Endothelial cell of umbilical vein (primary cell): ENCODE results near the gene MSL2. TPM values are rescaled to one million over a fixed set of nuclear protein-coding genes. Genes with fewer than 3 reads are reported as not detected.

Source experiments
- Bru-seq: library from RNA; stranded (reverse); fragments of 400-500 nt; gene quantifications from one replicate; lab custom pipeline; 2021; lab: Mats Ljungman, UMichigan
- BruChase-seq, 2 experiments: library from RNA; stranded (reverse); fragments of 400-500 nt; gene quantifications; one replicate each; lab custom pipeline; 2021; lab: Mats Ljungman, UMichigan
- BruUV-seq: library from RNA; stranded (reverse); fragments of 400-500 nt; replicated peaks from 2 replicates; lab custom pipeline; 2021; lab: Mats Ljungman, UMichigan
- CTCF ChIA-PET: fragments of 300-600, 350-600 bp; sonication (Branson Sonifier 250); formaldehyde crosslinking; loops from one replicate; lab custom pipeline; 2021; ENCODE audit warnings: antibody characterized with exemption, inconsistent platforms; lab: Charles Lee
- POLR2A ChIA-PET: fragments of 300-600, 350-600 bp; sonication (Branson Sonifier 250); formaldehyde crosslinking; loops from one replicate; lab custom pipeline; 2021; ENCODE audit warnings: antibody characterized with exemption, inconsistent platforms; lab: Charles Lee
- DNase-seq: peaks from one replicate; pipeline ENCODE4 v3.0.0-alpha.2; 2011; ENCODE audit warnings: low read depth, low spot score
- FAIRE-seq: peaks from 2 replicates; lab custom pipeline; 2011; peaks lifted over from hg19 to GRCh38; lab: Jason Lieb, UNC
- H2AFZ ChIP-seq: 2 replicates; pipeline ENCODE4 v1.6.0; 2012; ENCODE audit warnings: low read depth, low read length, control low read depth, inconsistent platforms
- H3K27ac ChIP-seq: 2 replicates; pipeline ENCODE4 v1.5.1; 2011; ENCODE audit warnings: low read depth, mild to moderate bottlenecking, control low read depth, low read length, moderate library complexity; ENCODE audit not compliant: insufficient read depth
- H3K27me3 ChIP-seq, 2 experiments: 2 replicates each; pipeline versions ENCODE4 v1.6.0 to v1.6.1; 2011; ENCODE audit warnings: low read length in 2 of 2, mixed read lengths in 1 of 2; ENCODE audit not compliant: control insufficient read depth in 2 of 2, insufficient read depth in 2 of 2
- H3K36me3 ChIP-seq, 2 experiments: 2 replicates in 1 of 2; 3 replicates in 1 of 2; pipeline ENCODE4 v1.5.1; 2011; ENCODE audit warnings: low read length in 2 of 2, mild to moderate bottlenecking in 1 of 2, moderate library complexity in 1 of 2; ENCODE audit not compliant: control insufficient read depth in 2 of 2, insufficient read depth in 2 of 2; ENCODE audit errors: extremely low read depth in 1 of 2
- H3K4me1 ChIP-seq: 3 replicates; pipeline ENCODE4 v1.5.1; 2011; ENCODE audit warnings: mild to moderate bottlenecking, low read length; ENCODE audit not compliant: control insufficient read depth, insufficient read depth; ENCODE audit errors: extremely low read depth
- H3K4me2 ChIP-seq: 2 replicates; pipeline ENCODE4 v1.6.1; 2011; ENCODE audit warnings: low read length, control low read depth, mixed read lengths; ENCODE audit not compliant: insufficient read depth
- H3K4me3 ChIP-seq, 3 experiments: fragments of 200-600 bp in 1 of 3; sonication (generic), shearing (Covaris generic) in 1 of 3; replicated peaks in 1 of 3; 2 replicates each; pipeline ENCODE4 v1.5.1; 2011 to 2016; ENCODE audit warnings: control low read depth in 3 of 3, low read length in 3 of 3, mild to moderate bottlenecking in 2 of 3, inconsistent platforms in 1 of 3, low read depth in 1 of 3, moderate library complexity in 1 of 3; ENCODE audit not compliant: insufficient read depth in 1 of 3
- H3K79me2 ChIP-seq: 2 replicates; pipeline ENCODE4 v1.6.0; 2012; ENCODE audit warnings: low read length, inconsistent platforms; ENCODE audit not compliant: control insufficient read depth, insufficient read depth
- H3K9ac ChIP-seq: replicated peaks from 2 replicates; pipeline ENCODE3; 2011; ENCODE audit warnings: low read length, control low read depth; ENCODE audit not compliant: insufficient read depth; ENCODE audit errors: extremely low read depth
- H3K9me1 ChIP-seq: replicated peaks from 3 replicates; pipeline ENCODE4 v1.6.0; 2011; ENCODE audit warnings: mild to moderate bottlenecking, low read length; ENCODE audit not compliant: control insufficient read depth, insufficient read depth; ENCODE audit errors: extremely low read depth
- H3K9me3 ChIP-seq: replicated peaks from 2 replicates; pipeline ENCODE4 v1.5.1; 2012; ENCODE audit warnings: low read length, inconsistent platforms; ENCODE audit not compliant: control insufficient read depth, insufficient read depth
- H4K20me1 ChIP-seq: replicated peaks from 2 replicates; pipeline ENCODE3; 2011; ENCODE audit warnings: mild to moderate bottlenecking, low read length; ENCODE audit not compliant: control insufficient read depth, insufficient read depth; ENCODE audit errors: extremely low read depth
- MYC ChIP-seq: IDR thresholded peaks from one replicate; pipeline ENCODE4 v1.6.1; 2011; ENCODE audit warnings: mild to moderate bottlenecking, low read depth, low read length
- POLR2A ChIP-seq: IDR thresholded peaks from 2 replicates; pipeline ENCODE4 v1.6.1; 2012; ENCODE audit warnings: low read depth, mild to moderate bottlenecking, control low read depth, low read length
- POLR2AphosphoS5 ChIP-seq: IDR thresholded peaks from 2 replicates; pipeline ENCODE4 v1.6.1; 2012; ENCODE audit warnings: low read depth, mild to moderate bottlenecking, control low read depth, low read length, moderate library complexity; ENCODE audit not compliant: insufficient read depth
- dilution Hi-C: fragments of 300-500 bp; cut with MboI; formaldehyde crosslinking; loops from one replicate; pipeline ENCODE4 v1.15.0; 2019; ENCODE audit warnings: low sequenced_read_pairs; ENCODE audit not compliant: extremely low pct_ligation_motif_present
- intact Hi-C: fragments of 100-400 bp; cut with micrococcal nuclease; formaldehyde crosslinking; loops from one replicate; pipeline ENCODE4 v1.10.0; 2022
- long read RNA-seq: library from polyadenylated mRNA; stranded (forward); transcript quantifications from one replicate; pipeline ENCODE4 v2.0.0, GENCODE V29; 2021
- polyA minus RNA-seq, 3 experiments: library from RNA; depleted of rRNA, polyadenylated mRNA; stranded (reverse); fragments of >200 nt; gene quantifications; 1 replicate in 1 of 3; 2 replicates in 2 of 3; pipeline ENCODE4 v1.2.3, GENCODE V29; 2011
- polyA plus RNA-seq, 4 experiments: library from polyadenylated mRNA; depleted of rRNA in 3 of 4; stranded (reverse) in 3 of 4; unstranded in 1 of 4; fragments of >200 nt; gene quantifications; 2 replicates each; pipeline versions ENCODE4 v1.2.1 to v1.2.3, GENCODE V29; 2011 to 2012; ENCODE audit warnings: missing spikeins in 1 of 4
- total RNA-seq: library from RNA; stranded (reverse); gene quantifications from 2 replicates; pipeline ENCODE4 v1.2.3, GENCODE V29; 2021

MSL2 gene, protein sequence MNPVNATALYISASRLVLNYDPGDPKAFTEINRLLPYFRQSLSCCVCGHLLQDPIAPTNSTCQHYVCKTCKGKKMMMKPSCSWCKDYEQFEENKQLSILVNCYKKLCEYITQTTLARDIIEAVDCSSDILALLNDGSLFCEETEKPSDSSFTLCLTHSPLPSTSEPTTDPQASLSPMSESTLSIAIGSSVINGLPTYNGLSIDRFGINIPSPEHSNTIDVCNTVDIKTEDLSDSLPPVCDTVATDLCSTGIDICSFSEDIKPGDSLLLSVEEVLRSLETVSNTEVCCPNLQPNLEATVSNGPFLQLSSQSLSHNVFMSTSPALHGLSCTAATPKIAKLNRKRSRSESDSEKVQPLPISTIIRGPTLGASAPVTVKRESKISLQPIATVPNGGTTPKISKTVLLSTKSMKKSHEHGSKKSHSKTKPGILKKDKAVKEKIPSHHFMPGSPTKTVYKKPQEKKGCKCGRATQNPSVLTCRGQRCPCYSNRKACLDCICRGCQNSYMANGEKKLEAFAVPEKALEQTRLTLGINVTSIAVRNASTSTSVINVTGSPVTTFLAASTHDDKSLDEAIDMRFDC
- total RNA-seq, result 21.9 and 23.7 TPM in 2 replicates
- polyA plus RNA-seq, result 4.3 and 6.7 TPM in 2 replicates
- 4.5 and 5.7 TPM in 2 replicates for polyA plus RNA-seq (2011; cell fraction: cytosol; rRNA removed)
- polyA plus RNA-seq (2011; cell fraction: nucleus; rRNA removed), result 5.0 and 8.0 TPM in 2 replicates
- polyA plus RNA-seq (2012), result 8.4 and 14.1 TPM in 2 replicates
- 14.3 and 17.7 TPM in 2 replicates for polyA minus RNA-seq
- polyA minus RNA-seq (2011; cell fraction: cytosol; rRNA and poly(A)+ RNA removed), result 12.2 TPM
- 14.3 and 17.6 TPM in 2 replicates for polyA minus RNA-seq (2011; cell fraction: nucleus; rRNA and poly(A)+ RNA removed)
- percentile 93 among the genes with signal in this experiment for Bru-seq, nascent RNA
- percentile 91 among the genes with signal in this experiment for BruChase-seq, experiment 1, labeled RNA remaining after a 6-hour chase
- percentile 92 among the genes with signal in this experiment for BruChase-seq, experiment 2, labeled RNA remaining after a 2-hour chase
- long read RNA-seq, full-length matches to known transcripts, result 12 of 19 reads
- long read RNA-seq, partial matches to known transcripts, result 0 of 19 reads
- long read RNA-seq, other reads (novel, unspliced or antisense), result 7 of 19 reads

DNA sequence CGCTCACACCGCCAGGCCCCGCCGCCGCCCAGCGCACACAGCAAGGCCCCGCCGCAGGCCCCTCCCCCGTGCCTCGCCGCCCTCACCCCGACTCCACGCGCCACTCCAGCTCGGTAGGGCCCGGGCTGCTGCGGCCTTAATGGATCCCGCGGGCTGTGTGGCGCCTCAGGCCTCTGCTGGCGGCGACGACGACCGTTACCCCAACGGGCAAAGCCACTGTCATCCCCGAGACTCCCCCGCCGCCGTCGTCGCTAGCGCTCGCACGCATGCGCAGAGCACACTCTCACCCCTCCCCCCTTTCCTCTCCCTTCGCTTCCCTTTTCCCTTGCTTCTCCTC lies at the start of gene MSL2:
Gene MSL2, minus strand, starts transcription at position 272 of the 337 bp plus-strand sequence. CDS start 1,222 bp downstream, outside the sequence.
- no peak for DNase-seq
- FAIRE-seq, result no peak
- peak within 1 kb of the TSS; percentile 76 to 94 (median 86) for H3K4me3 ChIP-seq
- H3K9ac ChIP-seq, result peak within 1 kb of the TSS; percentile 92
- POLR2A ChIA-PET, result interaction anchor here (0.6 to 1.7 kb wide), 7 partner anchors 27 to 579 kb away, joined by 3 to 11 read pairs (median 4); partner anchors contain the start of gene STAG1
- no peaks in the 10 kb centered on the region for H3K36me3 ChIP-seq
- H3K27me3 ChIP-seq, result no peaks in the 10 kb centered on the region
- peak within 1 kb of the TSS; percentile 91 for H3K4me2 ChIP-seq
- no peaks in the 10 kb centered on the region for H3K9me1 ChIP-seq
- CTCF ChIA-PET, result interaction anchor here (0.6 to 3.6 kb wide), 7 partner anchors 9 to 818 kb away, joined by 3 to 36 read pairs (median 4); partner anchors contain the start of gene STAG1
- peaks cover 46% of the 10 kb centered on the region for H3K79me2 ChIP-seq
- peak within 1 kb of the TSS; percentile 69 for H2AFZ ChIP-seq
- BruUV-seq, result no TSS peak
- dilution Hi-C loops (no loop called here), intact Hi-C loops (loop anchor here (1.0 to 10.0 kb wide), 7 partner anchors 54 to 819 kb away; partner anchors contain the start of genes PCCB and STAG1)
- H3K4me1 ChIP-seq, result peaks cover 14% of the 10 kb centered on the region
- peak within 1 kb of the TSS; percentile 93 for H3K27ac ChIP-seq
- peaks cover 12% of the 10 kb centered on the region for H4K20me1 ChIP-seq
- no peaks in the 10 kb centered on the region for H3K9me3 ChIP-seq
- TF ChIP-seq MYC (no peak), POLR2A (peak; percentile 79), POLR2AphosphoS5 (peak; percentile 12)
